Raji (cell line): ENCODE measurements around the gene PPP2CA.

ENCODE experiments used
- POLR2A ChIP-seq: IDR thresholded peaks from 2 replicates; pipeline ENCODE4 v1.6.1; 2011; ENCODE audit warnings: low read depth, low read length, control low read depth; ENCODE audit not compliant: insufficient read depth

The PPP2CA gene

GRCh38 chr5:134247428-134248224 lies 21.8 kb upstream of the PPP2CA start:
- no peak for TF ChIP-seq POLR2A

GRCh38 chr5:134246771-134247427 lies 21.0 kb upstream of the PPP2CA start:
- no peak for TF ChIP-seq POLR2A

GRCh38 chr5:134245692-134246091 lies 19.8 kb upstream of the PPP2CA start:
- TF ChIP-seq POLR2A: no peak

- no peak for TF ChIP-seq POLR2A
Observed at GRCh38 chr5:134245101-134245604, 19.3 kb upstream of the PPP2CA start.

- TF ChIP-seq POLR2A: no peak
Observed at GRCh38 chr5:134242146-134242545, 16.3 kb upstream of the PPP2CA start.

- no peak for TF ChIP-seq POLR2A
Observed at GRCh38 chr5:134240421-134240962, 14.6 kb upstream of the PPP2CA start.

- TF ChIP-seq POLR2A: no peak
Observed at GRCh38 chr5:134236820-134237219, 10.9 kb upstream of the PPP2CA start.

- TF ChIP-seq POLR2A: no peak
Observed at GRCh38 chr5:134236318-134236717, 10.4 kb upstream of the PPP2CA start.

- no peak for TF ChIP-seq POLR2A
Observed at GRCh38 chr5:134228624-134229023, 2.8 kb upstream of the PPP2CA start.

GRCh38 chr5:134227776-134228175 lies 1.9 kb upstream of the PPP2CA start:
- TF ChIP-seq POLR2A: no peak

GRCh38 chr5:134227259-134227658 lies 1.4 kb upstream of the PPP2CA start:
- TF ChIP-seq POLR2A: no peak

- peak; percentile 12; the same call in 1 of the 2 replicates for TF ChIP-seq POLR2A
Observed at GRCh38 chr5:134226441-134227192, 744 bp upstream of the PPP2CA start.

- no peak for TF ChIP-seq POLR2A
Observed at GRCh38 chr5:134224888-134225779, 739 bp downstream of the PPP2CA start.

- no peak for TF ChIP-seq POLR2A
Observed at GRCh38 chr5:134223406-134224248, 2.2 kb downstream of the PPP2CA start.

- TF ChIP-seq POLR2A: no peak
Observed at GRCh38 chr5:134215757-134216156, 10.1 kb downstream of the PPP2CA start.
